Measurements from ENCODE around the gene AGAP9. TPM values are rescaled to one million over a fixed set of nuclear protein-coding genes. Genes with fewer than 3 reads are reported as not detected.
A peak's percentile ranks its signal among the peaks of the same experiment; 100 is the strongest.

Gene AGAP9
- total and polyA plus RNA-seq, 2 of the 8 experiments (the other 6 are each of a cell fraction or from before 2014, with no cell fraction given): 7.2 to 9.3 TPM

DNA sequence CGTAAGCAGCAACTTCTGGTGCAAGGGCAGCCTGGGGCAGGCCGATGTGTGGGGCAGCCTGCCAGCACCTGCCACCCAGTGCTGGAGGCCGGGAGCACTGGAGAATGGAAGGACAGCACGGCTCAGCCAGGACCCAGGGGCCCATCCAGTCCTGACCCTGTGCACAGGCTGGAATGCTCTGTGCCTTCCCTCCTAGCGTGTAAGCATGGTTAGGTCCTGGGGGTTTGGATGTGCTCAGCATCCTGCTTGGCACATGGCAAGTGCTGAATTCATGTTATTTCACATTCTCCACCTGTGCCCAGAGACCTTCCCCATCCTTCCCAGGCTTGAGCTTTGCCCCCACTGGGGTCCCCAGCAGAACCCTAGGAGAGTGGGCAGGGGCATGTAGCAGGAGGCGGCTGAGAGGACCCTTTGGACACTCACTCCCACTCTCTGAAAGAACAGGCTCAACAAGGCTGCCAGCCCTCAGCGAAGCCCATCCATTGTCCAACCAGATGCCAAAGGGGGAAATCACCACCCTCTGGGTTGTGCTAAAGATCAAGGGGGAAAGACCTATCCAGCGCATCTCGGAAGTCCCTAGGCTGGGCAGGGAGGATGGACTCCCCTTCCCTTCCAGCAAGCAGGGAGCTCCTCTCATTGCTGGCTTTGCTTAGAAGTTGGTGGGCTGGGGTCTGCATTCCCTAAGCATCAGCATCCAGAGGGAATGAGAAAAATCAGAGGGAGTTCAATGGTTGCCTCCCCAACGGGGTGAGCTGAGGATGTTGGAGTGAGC lies 69.2 kb downstream of the AGAP9 start:
- WGBS, 2 experiments (ENCODE audit: extremely low coverage in 1 of 2, insufficient coverage in 1 of 2, insufficient read length in 1 of 2, insufficient replicate concordance in 2 of 2, low coverage in 1 of 2, low lambda C conversion rate in 2 of 2, missing lambda C conversion rate in 1 of 2): 86% methylated on average over 10 of the region's 10 CpGs; no CpG with 5 or more reads in 1 of the 2 experiments
- no peak overlapping the region for H3K4ac ChIP-seq (replicated peaks; ENCODE audit: insufficient read length, low read depth, low read length)
- H4K91ac ChIP-seq (replicated peaks; ENCODE audit: insufficient read length, low read length): no peak overlapping the region
- H3K4me2 ChIP-seq (ENCODE audit: insufficient read depth in 1 of 2, low read depth in 2 of 2, low read length in 2 of 2): no peak overlapping the region
- no peak overlapping the region for H3K18ac ChIP-seq (ENCODE audit: extremely low read depth, low read length)
- no peaks in the 10 kb centered on the region for H3K9me3 ChIP-seq (ENCODE audit: insufficient read depth in 2 of 2, low read depth in 1 of 2, low read length in 1 of 2)
- H3K4me1 ChIP-seq (replicated peaks in 1 of 4; ENCODE audit: control insufficient read depth in 3 of 4, insufficient read depth in 4 of 4, low read length in 3 of 4): peaks cover 0 to 7% (median 3%) of the 10 kb centered on the region in 4 experiments; a peak in 4 of 7 replicates
- no peak overlapping the region for H2AK5ac ChIP-seq (ENCODE audit: low read depth, low read length)
- H3K14ac ChIP-seq (ENCODE audit: insufficient read length): no peak overlapping the region
- no peak overlapping the region for H2BK20ac ChIP-seq (ENCODE audit: low read length)
- CTCF ChIA-PET (ENCODE audit: partially characterized antibody): interaction anchor here (1.0 to 1.7 kb wide), 3 partner anchors 14 to 93 kb away, joined by 3 to 6 read pairs (median 3); no protein-coding TSS in a partner anchor
- no peaks in the 10 kb centered on the region for H3K36me3 ChIP-seq (ENCODE audit: control insufficient read depth in 2 of 4, insufficient read depth in 4 of 4, low read length in 3 of 4)
- no peak for DNase-seq (ENCODE audit: low read depth in 1 of 2, low spot score in 2 of 2)
- H3K27ac ChIP-seq (ENCODE audit: low read depth, low read length): no peak overlapping the region
- H4K20me1 ChIP-seq (replicated peaks in 1 of 2; ENCODE audit: control insufficient read depth in 1 of 2, insufficient read depth in 2 of 2, low read length in 2 of 2): no peaks in the 10 kb centered on the region
- H3K23ac ChIP-seq (ENCODE audit: insufficient read length): no peak overlapping the region
- no peak overlapping the region for H3K56ac ChIP-seq (replicated peaks; ENCODE audit: insufficient read length, low read depth, low read length)
- H3K79me1 ChIP-seq (ENCODE audit: low read depth, low read length): no peaks in the 10 kb centered on the region
- H3K27me3 ChIP-seq (replicated peaks in 1 of 4; ENCODE audit: control insufficient read depth in 3 of 4, extremely low read depth in 1 of 4, insufficient read depth in 3 of 4, low read length in 3 of 4): no peaks in the 10 kb centered on the region
- no peaks in the 10 kb centered on the region for H3K79me2 ChIP-seq (ENCODE audit: control insufficient read depth in 1 of 2, insufficient read depth in 2 of 2, low read length in 2 of 2)
- no peak overlapping the region for H4K5ac ChIP-seq (ENCODE audit: insufficient read length, low read depth, low read length)
- peaks cover 2% of the 10 kb centered on the region; the same call in 1 of the 2 replicates for H3K23me2 ChIP-seq (ENCODE audit: low read depth, low read length)
- H2BK120ac ChIP-seq (replicated peaks; ENCODE audit: low read depth, low read length): no peak overlapping the region
- H2BK15ac ChIP-seq (ENCODE audit: low read length): no peak overlapping the region
- H3K9ac ChIP-seq (replicated peaks in 1 of 4; ENCODE audit: extremely low read depth in 1 of 4, low read depth in 3 of 4, low read length in 3 of 4): no peak overlapping the region
- H3K4me3 ChIP-seq (ENCODE audit: extremely low read depth in 1 of 4, insufficient read depth in 2 of 4, low read depth in 3 of 4, low read length in 4 of 4): no peak overlapping the region
- H2BK12ac ChIP-seq (ENCODE audit: low read depth, low read length): no peak overlapping the region
- FAIRE-seq: no peak
- POLR2A ChIA-PET (ENCODE audit: partially characterized antibody): no interaction called here
- peak overlapping the region; percentile 20; the same call in 1 of the 2 replicates for H4K8ac ChIP-seq (ENCODE audit: extremely low read depth, insufficient read depth, low read length)
- no peak overlapping the region for H2BK5ac ChIP-seq (ENCODE audit: low read depth, low read length)
- H2AFZ ChIP-seq (ENCODE audit: low read length): no peak overlapping the region
- no peak for TF ChIP-seq TAF1 (IDR thresholded peaks at IDR 0.05; ENCODE audit: low read depth, low read length)
- TF ChIP-seq, protein P1, sequence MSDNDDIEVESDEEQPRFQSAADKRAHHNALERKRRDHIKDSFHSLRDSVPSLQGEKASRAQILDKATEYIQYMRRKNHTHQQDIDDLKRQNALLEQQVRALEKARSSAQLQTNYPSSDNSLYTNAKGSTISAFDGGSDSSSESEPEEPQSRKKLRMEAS (IDR thresholded peaks at IDR 0.05): no peak
- no peak for TF ChIP-seq EGR1 (IDR thresholded peaks at IDR 0.05; ENCODE audit: borderline replicate concordance, low read depth, low read length)
- no peak for TF ChIP-seq JUND (IDR thresholded peaks at IDR 0.05; ENCODE audit: low read length)
- TF ChIP-seq KDM4A (IDR thresholded peaks at IDR 0.05; ENCODE audit: low read depth, low read length, severe bottlenecking): no peak
- TF ChIP-seq POLR2AphosphoS5 (IDR thresholded peaks at IDR 0.05; ENCODE audit: low read depth, low read length): no peak
- no peak for TF ChIP-seq BCL11A (IDR thresholded peaks at IDR 0.05; ENCODE audit: low read depth in 2 of 2, low read length in 2 of 2)
- no peak for TF ChIP-seq CEBPB (IDR thresholded peaks at IDR 0.05; ENCODE audit: low read depth, low read length)
- no peak for TF ChIP-seq POLR2A (IDR thresholded peaks at IDR 0.05; ENCODE audit: control extremely low read depth in 1 of 2, low read depth in 2 of 2, low read length in 2 of 2)
- no peak for TF ChIP-seq SAP30 (IDR thresholded peaks at IDR 0.05; ENCODE audit: insufficient read depth, insufficient replicate concordance, low read length)
- TF ChIP-seq ASH2L (IDR thresholded peaks at IDR 0.05; ENCODE audit: low read length): no peak
- TF ChIP-seq RXRA (IDR thresholded peaks at IDR 0.05; ENCODE audit: insufficient read depth, low read depth, low read length): no peak
- no peak for TF ChIP-seq SRF (IDR thresholded peaks at IDR 0.05; ENCODE audit: low read depth, low read length)
